ENCODE results near the gene PRMT9. TPM values are rescaled to one million over a fixed set of nuclear protein-coding genes. Genes with fewer than 3 reads are reported as not detected.
A peak's percentile ranks its signal among the peaks of the same experiment; 100 is the strongest.

PRMT9 gene
- total and polyA plus RNA-seq, 9 of the 15 experiments (the other 6 are each of a cell fraction or from before 2014, with no cell fraction given) = 3.5 to 15.6 (median 7.2) TPM

- TF ChIP-seq HLTF (IDR thresholded peaks at IDR 0.05) (no peak), FOSL1 (tag; conservative IDR thresholded peaks at IDR 0.05) (no peak), U2AF1 (optimal IDR thresholded peaks at IDR 0.05; ENCODE audit: low read depth, low read length) (no peak), TEAD1 (CRISPR knock-in tag; IDR thresholded peaks at IDR 0.05) (no peak), E2F4 (CRISPR knock-in tag; IDR thresholded peaks at IDR 0.05; ENCODE audit: low read depth) (no peak), POLR2A (conservative IDR thresholded peaks at IDR 0.05) (peak; percentile 89), POLR2G (IDR thresholded peaks at IDR 0.05; ENCODE audit: low read depth, low read length) (peak; percentile 74), AFF1 (IDR thresholded peaks at IDR 0.05; ENCODE audit: low read depth in 1 of 2, partially characterized antibody in 2 of 2) (no peak), ZNF124 (CRISPR knock-in tag; IDR thresholded peaks at IDR 0.05) (no peak), TEAD2 (tag; IDR thresholded peaks at IDR 0.05) (no peak), ZNF316 (IDR thresholded peaks at IDR 0.05) (no peak), SNRNP70 (optimal IDR thresholded peaks at IDR 0.05; ENCODE audit: low read depth, low read length) (no peak), ZNF24 (IDR thresholded peaks at IDR 0.05) (no peak), YY1 (IDR thresholded peaks at IDR 0.05; ENCODE audit: borderline replicate concordance in 1 of 3, control insufficient read depth in 1 of 3, extremely low read depth in 1 of 3, insufficient read depth in 3 of 3, insufficient read length in 1 of 3, insufficient replicate concordance in 2 of 3, low read depth in 1 of 3, low read length in 2 of 3) (peak in 1 of 3 experiments; percentile 47), ZEB2 (IDR thresholded peaks at IDR 0.05) (peak; percentile 67), MXD1 (CRISPR knock-in tag; IDR thresholded peaks at IDR 0.05; ENCODE audit: borderline replicate concordance, poor library complexity, severe bottlenecking) (no peak), MAZ (CRISPR knock-in tag; conservative IDR thresholded peaks at IDR 0.05 in 1 of 2, IDR thresholded peaks at IDR 0.05 in 1 of 2) (0 out of 4 replicates have a peak, but pooled peaks of 1 of the 2 experiments have one; percentile 43)
Observed at GRCh38 chr4:147617173-147617840, 66.7 kb downstream of the PRMT9 start, which contains the start of gene TMEM184C (continued).

Data from K562 (cell line).